ENCODE measurements around the gene STMP1.

The STMP1 gene

GRCh38 chr7:135710417-135711138 is 48.3 kb downstream of the STMP1 start:
- no peaks in the 10 kb centered on the region for H3K27me3 ChIP-seq (ENCODE audit: insufficient read depth, low read depth, severe bottlenecking)
- TF ChIP-seq CTCF (IDR thresholded peaks at IDR 0.05; ENCODE audit: low read depth, low read length), result peak; percentile 73
- H3K36me3 ChIP-seq, result no peaks in the 10 kb centered on the region
- DNase-seq, result no peak
- H3K27ac ChIP-seq, result no peak overlapping the region
- H3K9me3 ChIP-seq (ENCODE audit: severe bottlenecking), result no peaks in the 10 kb centered on the region
- no peak overlapping the region for H3K4me3 ChIP-seq (ENCODE audit: low read depth, low read length)

GRCh38 chr7:135711139-135711469 is 48.8 kb downstream of the STMP1 start:
- no peak overlapping the region for H3K4me3 ChIP-seq (ENCODE audit: low read depth, low read length)
- no peak for TF ChIP-seq CTCF (IDR thresholded peaks at IDR 0.05; ENCODE audit: low read depth, low read length)
- no peak overlapping the region; the same call in 1 of the 2 replicates for H3K27ac ChIP-seq
- no peak for DNase-seq
- no peaks in the 10 kb centered on the region for H3K36me3 ChIP-seq
- H3K9me3 ChIP-seq (ENCODE audit: severe bottlenecking), result no peaks in the 10 kb centered on the region
- H3K27me3 ChIP-seq (ENCODE audit: insufficient read depth, low read depth, severe bottlenecking), result no peaks in the 10 kb centered on the region

- Histone ChIP-seq H3K4me3 (ENCODE audit: low read depth, low read length) (no peak overlapping the region), H3K27me3 (ENCODE audit: insufficient read depth, low read depth, severe bottlenecking) (no peaks in the 10 kb centered on the region), H3K9me3 (ENCODE audit: severe bottlenecking) (no peaks in the 10 kb centered on the region), H3K27ac (peak overlapping the region; percentile 61), H3K36me3 (no peaks in the 10 kb centered on the region)
- TF ChIP-seq CTCF (IDR thresholded peaks at IDR 0.05; ENCODE audit: low read depth, low read length), result peak; percentile 30; the same call in 1 of the 2 replicates
- peak; percentile 58 for DNase-seq
Observed at GRCh38 chr7:135712182-135712782, 50.0 kb downstream of the STMP1 start.

- DNase-seq, result no peak
- H3K27ac ChIP-seq, result peak overlapping the region; percentile 4; the same call in 1 of the 2 replicates
- no peaks in the 10 kb centered on the region for H3K36me3 ChIP-seq
- no peak overlapping the region for H3K4me3 ChIP-seq (ENCODE audit: low read depth, low read length)
- TF ChIP-seq CTCF (IDR thresholded peaks at IDR 0.05; ENCODE audit: low read depth, low read length), result no peak
- H3K27me3 ChIP-seq (ENCODE audit: insufficient read depth, low read depth, severe bottlenecking), result no peaks in the 10 kb centered on the region
- H3K9me3 ChIP-seq (ENCODE audit: severe bottlenecking), result no peaks in the 10 kb centered on the region
Observed at GRCh38 chr7:135712796-135713195, 50.5 kb downstream of the STMP1 start.

GRCh38 chr7:135713836-135714470 is 51.6 kb downstream of the STMP1 start:
- Histone ChIP-seq H3K4me3 (ENCODE audit: low read depth, low read length) (no peak overlapping the region), H3K27me3 (ENCODE audit: insufficient read depth, low read depth, severe bottlenecking) (no peaks in the 10 kb centered on the region), H3K9me3 (ENCODE audit: severe bottlenecking) (no peaks in the 10 kb centered on the region), H3K36me3 (no peaks in the 10 kb centered on the region), H3K27ac (no peak overlapping the region)
- no peak for DNase-seq
- no peak for TF ChIP-seq CTCF (IDR thresholded peaks at IDR 0.05; ENCODE audit: low read depth, low read length)
